HPDE6-E6E7 (cell line): ENCODE measurements around the gene ANXA10.
"Not testable (repeated sequence)": the region's sequence is repeated elsewhere in the genome, so short reads cannot be mapped to it uniquely, and the experiment has no call there.

Experiments used
- DNase-seq: peaks from one replicate; pipeline ENCODE4 v3.0.0; 2011; ENCODE audit warnings: missing footprints; ENCODE audit errors: extremely low spot score

Gene ANXA10, protein sequence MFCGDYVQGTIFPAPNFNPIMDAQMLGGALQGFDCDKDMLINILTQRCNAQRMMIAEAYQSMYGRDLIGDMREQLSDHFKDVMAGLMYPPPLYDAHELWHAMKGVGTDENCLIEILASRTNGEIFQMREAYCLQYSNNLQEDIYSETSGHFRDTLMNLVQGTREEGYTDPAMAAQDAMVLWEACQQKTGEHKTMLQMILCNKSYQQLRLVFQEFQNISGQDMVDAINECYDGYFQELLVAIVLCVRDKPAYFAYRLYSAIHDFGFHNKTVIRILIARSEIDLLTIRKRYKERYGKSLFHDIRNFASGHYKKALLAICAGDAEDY

DNA sequence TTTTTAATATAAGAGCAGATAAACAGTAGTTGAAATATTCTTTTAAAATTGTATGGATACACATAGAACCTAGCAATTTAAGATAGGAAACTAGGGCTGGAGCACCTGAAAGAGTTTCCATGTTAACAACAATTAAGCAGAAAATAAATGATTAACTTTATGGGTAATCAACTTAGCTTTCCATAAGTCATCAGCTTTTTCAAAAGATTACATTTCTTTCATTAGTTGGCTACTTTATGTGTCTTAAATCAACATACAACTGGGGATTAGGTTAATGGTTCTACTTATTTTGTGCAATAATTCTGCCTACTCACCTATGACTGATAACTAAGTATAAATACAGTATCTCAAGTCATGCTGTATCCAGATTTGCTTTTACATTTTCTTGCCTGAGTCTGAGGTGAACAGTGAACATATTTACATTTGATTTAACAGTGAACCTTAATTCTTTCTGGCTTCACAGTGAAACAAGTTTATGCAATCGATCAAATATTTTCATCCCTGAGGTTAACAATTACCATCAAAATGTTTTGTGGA lies at the start of gene ANXA10:
TSS of gene ANXA10 (plus strand) at position 362 of the 537 bp plus-strand sequence. CDS start at position 526, 164 bp downstream.
- DNase-seq = no peak

DNA sequence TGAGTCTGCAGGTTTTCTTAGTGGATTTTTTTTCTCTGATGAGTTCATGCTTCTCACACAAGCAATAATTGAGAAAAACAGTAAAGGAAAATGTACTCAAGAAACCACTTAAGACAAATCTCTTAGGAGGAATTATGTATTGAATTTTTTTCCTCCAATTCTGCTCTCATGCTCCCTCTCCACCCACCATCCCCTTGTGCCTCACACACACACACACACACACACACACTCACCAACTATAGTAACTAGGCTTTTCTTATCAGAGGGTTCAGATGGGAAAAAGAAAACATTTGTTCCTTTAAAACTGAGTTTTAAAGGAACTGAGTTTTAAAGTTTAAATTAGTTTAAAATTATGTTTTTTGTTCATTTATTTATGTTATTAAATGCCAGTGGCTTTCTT lies 47.0 kb upstream of the ANXA10 start:
- no peak for DNase-seq

DNA sequence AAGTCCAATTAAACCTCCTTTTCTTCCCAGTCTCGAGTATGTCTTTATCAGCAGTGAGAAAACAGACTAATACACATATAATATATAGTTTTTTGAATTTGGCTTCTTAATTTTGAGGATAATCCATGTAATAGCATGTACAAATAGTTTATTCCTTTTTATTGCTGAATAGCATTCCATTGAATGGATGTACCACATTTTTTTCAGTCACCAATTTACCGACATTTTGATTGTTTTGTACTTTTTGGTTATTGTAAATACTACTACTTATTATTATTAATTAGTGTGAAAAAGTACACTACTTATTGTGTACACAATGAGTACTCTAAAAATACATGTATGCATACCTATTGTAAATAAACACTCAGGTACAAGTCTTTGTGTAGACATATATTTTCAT lies 42.3 kb upstream of the ANXA10 start:
- no peak for DNase-seq

DNA sequence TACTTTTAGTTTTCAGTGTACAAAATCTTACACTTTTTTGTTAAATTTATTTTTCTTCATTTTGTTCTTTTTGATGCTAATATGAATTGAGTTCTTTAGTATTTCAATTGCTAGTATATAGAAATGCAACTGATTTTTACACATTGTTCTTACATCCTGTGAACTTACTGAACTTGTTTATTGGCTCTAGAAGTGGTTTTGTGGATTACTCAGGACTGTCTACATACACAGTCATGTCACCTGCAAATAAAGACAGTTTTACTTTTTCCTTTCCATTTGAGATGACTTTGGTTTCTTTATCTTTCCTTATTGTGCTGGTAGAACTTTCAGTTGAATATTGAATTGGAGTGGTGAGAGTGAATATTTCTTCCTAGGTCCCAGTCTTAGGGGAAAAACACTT lies 40.8 kb upstream of the ANXA10 start:
- DNase-seq = no peak

DNA sequence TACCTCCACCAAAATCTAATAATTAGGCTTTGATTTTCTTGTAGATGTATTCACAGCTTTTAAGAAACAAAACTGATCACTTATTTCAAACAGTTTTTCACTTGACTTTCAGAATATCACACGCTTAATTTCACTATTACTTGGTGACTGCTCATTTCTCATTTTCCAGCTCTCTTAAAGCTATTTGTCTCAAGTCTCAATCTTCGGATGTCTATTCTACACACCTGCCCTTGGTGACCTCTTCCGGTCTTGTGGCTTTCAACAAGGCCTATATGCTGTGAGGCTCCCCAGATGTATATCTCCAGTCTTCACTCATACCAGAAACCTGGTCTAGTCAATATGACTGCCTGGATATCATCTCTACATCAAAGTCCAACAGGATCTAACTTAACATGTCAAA lies 34.9 kb upstream of the ANXA10 start:
- DNase-seq = no peak

DNA sequence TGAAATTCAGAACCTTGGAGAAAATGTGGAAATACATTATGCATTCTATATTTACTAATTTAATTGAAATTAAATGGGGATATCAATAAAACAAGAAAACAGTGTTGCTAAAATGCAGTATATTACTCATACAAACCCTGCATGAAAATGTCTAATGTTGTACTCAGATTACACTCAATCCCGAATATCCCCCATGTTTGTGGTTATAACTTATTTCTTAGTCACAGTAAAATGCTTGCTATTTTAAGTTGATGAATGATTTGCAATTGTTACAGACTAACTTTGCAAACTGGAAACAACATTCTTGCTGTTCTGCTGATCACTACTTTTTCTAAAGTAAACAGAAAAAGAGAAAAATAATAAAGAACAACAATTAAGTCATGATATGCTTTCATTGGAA lies 33.1 kb upstream of the ANXA10 start:
- DNase-seq = no peak

DNA sequence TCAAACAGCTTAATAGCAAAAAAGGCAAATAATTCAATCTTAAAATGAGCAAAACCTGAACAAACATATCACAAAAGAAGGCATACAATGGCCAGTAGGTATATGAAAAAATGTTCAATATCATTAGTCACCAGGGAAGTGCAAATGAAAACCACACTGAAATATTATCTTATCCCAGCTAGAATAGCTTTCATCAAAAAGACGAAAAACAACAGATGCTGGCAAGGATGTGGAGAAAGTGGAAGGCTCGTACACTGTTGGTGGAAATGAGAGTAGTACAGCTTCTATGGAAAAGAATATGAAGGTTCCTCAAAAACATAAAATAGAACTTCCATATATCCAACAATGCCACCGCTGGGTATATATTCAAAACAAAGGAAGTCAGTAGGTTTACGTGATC lies 29.3 kb upstream of the ANXA10 start:
- no peak for DNase-seq

DNA sequence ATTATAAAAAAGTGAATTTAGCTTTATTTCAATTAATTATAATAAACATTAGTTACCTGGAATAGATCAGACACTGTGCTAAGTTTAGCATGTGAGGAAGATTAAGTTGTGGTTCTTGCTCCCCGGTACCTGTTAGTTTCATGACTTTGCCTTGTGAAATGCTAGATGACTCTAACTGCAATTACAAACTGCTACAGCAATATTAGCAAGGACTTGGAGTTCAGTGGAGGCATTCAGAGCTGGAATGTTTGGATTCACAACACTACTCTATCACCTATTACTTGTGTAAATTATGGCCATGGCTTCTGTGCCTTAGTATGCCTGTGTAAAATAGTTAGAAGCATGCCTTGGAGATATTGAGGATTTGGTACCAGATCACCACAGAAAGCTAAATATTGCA lies 21.4 kb upstream of the ANXA10 start:
- DNase-seq = no peak

DNA sequence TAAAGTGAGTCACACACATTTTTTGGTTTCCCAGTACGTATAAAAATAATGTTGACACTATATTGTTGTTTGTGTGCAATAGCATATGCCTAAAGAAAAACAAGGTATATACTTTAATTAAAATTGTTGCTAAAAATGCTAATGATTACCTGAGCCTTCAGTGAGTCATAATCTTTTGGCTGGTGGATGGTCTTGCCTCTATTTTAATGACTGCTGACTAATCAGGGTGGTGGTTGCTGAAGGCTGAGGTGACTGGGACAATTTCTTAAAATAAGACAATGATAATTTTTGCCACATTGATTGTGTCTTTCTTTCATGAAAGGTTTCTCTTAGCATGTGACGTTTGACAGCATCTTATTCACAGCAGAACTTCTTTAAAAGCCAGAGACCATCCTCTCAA lies 21.0 kb upstream of the ANXA10 start:
- DNase-seq = no peak

DNA sequence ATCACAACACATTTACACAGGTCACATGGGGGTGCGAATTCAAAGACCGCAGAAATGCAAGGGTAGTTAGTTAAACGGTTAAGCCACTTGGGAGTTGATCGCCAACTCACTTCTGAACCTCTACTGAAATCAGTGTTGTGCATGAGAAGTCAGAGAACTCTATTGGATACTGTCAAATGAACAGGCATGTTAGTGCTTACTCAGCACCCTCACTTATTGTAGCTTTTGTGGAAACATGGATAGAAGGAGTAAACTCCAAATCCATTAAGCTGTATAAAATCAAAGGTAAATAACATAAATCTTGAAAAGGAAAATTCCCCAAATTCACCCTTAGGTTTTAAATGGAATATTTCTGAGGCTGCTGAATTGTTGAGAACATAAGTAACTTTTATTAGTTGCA lies 17.5 kb upstream of the ANXA10 start:
- DNase-seq = no peak

DNA sequence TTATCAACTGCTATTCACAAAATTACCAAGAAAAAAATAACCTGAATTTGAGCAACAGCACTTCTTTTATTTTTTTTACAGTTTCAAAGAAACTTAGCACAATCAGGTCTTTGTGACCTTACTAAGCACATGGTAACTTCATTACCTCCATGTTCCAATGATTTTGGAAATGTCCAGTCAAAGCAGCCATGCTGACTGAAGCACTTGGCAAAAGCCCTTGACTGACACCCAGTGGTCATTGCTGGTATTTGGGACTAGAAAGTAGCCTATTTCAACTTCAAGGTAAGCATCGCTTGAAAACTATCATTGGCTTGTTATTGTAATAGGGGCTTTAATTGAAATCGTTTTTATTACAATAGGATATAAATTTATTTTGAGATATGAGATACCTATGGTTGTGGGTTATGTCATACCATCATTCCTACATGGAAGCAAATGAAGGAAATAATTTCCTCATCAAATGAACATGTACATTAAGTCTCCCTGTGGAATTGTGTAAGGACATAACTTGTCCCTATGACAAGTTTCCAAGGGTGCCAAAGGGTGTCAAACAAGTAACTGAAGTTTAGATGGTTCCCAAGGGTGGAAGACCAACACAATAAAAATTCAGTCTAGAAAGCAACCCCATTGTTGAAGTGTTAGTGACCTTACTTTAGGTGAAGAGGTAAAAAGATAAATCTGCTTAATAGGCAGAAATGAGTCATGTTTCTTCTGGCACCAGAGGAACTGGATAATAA lies 15.2 kb upstream of the ANXA10 start:
- peak; percentile 21 for DNase-seq

DNA sequence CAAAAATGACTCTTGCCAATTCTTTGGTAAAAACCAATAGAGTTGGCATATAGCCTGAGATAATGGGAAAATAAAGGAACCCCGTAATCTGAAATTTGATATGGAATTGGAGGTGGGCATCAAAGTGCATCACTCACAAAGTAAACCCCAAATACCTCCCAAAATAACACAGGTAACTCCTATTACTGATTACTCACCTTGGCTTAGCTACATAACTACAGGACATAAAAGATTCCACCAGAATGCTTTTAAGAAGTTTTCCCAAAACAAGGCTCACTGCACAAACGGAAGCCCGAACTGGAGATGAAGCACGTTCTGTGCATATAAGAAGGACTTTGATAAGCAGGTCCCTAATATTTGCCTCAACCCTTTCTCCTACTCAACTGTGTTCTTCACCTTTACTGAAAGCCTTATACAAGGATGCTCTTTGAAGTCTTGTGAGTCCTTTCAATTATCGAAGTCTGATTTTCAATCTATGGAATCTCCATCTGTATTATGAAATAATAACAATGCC lies 14.6 kb upstream of the ANXA10 start:
- DNase-seq = no peak

DNA sequence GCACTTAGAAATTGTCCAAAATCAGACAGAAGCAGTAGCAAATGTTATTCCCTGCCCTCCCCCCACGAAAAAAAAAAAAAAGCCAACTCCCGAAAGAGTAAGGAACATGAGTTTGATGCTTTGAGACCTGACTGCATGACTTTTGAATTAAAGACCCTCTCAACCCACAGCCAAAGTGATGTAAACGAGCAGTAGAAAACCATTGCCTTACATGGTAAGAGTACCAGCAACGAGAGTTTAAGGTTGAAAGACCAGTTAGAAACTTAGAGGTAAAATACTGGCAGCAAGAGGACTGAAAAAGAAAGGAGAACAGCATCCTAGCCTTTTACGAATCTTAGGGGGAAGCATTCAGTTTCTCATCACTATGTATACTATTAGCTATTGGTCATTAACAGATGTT lies 10.0 kb upstream of the ANXA10 start:
- DNase-seq = no peak

DNA sequence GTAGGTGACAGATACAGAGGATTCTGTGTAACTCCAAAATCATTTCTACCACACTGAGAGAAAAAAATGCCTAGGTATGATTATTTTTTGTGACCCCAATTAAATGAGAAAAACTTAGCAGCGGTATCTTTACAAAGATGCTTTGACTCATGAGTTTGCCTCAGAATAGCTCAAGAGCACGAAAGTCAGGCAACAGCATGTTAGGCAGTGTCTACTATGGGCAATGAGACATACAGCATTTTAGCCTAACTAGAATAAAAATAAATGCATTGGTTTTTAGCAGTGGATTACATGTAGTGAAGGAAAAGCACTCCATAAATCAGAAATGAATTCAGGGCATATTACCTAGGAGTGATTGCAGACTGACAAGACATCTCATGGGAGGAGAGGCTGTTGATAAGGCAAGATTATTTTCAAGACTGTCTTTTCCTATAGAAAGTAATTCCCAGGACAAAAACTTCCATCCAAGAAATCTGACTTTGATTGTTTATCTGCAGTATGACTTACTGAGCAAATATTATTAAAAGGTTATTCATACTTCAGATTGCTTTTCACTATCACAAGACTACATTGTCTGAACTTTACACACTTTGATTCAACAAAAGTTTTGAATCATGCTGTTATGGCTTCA lies 3.6 kb downstream of the ANXA10 start:
- DNase-seq = no peak

DNA sequence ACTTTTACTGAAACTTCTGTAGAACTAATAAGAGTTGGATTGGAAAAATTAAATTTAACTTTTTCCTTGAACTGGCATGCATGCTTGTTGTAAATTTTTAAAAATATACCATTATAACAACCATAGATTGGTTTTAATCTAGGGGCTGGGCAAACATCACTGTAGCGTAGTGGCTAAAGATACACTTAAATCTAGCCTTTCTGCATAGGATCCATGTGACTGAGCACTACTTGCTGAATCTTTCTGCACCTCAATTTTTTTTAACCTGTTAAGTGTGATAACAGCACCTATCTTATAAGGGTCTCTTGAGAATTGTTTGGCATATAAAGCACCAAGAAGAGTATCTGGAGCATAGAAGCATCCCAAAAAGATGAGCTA lies 4.1 kb downstream of the ANXA10 start:
- no peak for DNase-seq

DNA sequence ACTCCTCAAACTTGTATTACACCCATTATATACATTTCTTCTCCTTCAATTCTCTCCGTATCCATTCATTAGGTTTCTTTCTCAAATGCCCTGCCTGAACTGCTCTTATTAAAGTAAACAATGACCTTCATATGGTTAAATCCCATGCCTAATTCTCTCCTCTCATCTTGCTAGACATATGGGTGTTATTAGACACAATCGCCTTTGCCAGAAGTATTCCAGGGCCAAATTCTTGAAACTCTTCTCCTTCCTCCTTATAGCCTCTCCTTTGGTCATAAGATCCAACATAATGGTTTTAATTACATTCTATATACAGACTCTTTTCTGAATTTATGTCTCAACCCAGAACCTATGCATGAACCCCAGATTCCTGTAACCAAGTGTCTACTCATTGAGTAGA lies 4.8 kb downstream of the ANXA10 start:
- no peak for DNase-seq

DNA sequence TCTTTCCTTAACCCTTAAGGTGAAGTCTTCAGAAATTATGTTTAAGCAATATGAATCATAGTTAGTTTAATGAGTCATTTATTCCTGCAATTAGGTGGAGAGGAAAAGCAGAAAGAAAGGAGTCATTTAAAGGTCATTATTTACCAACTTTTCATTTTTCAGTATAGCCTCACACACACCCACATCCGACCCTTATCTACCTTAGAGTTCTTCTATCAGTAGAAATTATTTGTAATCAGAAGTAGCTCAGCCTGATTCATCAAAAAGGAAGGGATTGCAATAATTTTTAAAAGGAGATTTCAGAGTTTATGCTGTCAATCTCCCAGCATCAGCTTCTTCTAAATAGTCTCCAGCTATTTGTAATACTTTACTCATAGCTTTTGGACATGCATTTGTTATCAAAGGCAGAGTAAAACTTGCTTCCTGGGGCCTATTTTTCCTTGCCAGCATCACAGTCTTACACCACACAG lies 5.9 kb downstream of the ANXA10 start:
- peak; percentile 27 for DNase-seq

DNA sequence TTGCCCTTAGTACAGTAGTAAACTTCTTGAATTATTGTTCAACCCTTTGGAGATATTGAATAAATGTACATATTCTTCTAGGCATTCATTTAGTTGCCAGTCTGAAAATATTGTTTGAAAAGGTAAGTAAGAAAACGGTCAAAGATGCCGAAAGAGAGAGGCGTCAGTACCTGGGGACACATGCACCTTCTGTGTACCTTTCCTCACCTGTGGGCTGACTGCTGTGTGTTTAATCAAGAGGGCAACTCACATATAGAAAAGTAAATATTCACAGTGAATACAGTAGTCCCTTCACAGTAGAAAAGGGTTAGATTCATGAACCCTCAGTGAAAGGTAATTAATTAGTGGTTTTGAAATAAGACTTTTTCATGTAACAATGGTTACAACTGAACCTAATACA lies 6.9 kb downstream of the ANXA10 start:
- DNase-seq = no peak

DNA sequence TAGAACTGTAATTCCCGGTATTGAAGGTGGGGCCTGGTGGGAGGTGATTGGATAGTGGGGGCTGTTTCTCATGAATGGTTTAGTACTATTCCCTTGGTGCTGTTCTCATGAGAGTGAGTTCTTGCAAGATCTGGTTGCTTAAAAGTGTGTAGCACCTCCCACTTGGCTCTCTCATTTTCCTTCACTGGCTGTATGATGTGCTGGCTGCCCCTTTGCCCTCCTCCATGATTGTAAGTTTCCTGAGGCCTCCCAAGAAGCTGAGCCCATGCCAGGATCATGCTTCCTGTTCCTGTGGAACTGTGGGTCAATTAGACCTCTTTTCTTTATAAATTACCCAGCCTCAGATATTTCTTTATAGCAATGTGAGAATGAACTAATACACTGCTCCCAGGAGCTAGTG lies 8.7 kb downstream of the ANXA10 start:
- no peak for DNase-seq

DNA sequence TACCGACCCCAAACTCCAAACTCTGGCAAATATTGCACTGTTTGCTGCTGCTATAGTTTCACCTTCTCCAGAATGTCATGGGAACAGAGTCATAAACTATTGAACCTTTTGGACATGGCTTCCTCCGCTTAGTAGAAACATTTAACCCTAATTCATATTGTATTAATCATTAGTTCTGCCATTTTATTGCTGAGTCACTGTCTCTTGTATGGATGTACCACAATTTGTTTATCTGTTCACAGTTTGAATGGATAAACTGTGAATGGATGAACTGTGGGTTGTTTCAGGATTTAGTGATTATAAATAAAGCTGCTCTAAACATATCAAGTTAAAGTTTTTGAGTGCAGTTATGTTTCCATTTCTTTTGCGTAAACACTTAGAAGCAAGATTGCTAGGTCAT lies 10.1 kb downstream of the ANXA10 start:
- no peak for DNase-seq

DNA sequence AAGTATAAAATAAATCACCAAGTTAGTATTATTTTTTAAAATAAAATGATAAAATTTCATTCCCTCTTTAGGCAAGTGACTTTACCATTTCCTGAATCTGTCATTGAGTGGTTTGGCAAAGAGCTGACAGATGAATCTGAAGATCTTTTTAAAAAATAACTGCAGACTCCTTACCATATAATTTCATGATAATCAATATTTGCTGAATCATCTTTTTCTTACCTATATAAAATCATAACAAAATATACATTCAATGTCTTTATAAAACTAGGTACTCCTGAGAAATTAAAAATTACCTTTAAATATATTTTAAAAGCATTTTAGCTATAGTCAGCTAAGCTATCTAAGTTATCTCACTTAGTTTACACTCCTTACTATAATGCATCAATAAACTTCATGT lies 17.2 kb downstream of the ANXA10 start:
- no peak for DNase-seq

DNA sequence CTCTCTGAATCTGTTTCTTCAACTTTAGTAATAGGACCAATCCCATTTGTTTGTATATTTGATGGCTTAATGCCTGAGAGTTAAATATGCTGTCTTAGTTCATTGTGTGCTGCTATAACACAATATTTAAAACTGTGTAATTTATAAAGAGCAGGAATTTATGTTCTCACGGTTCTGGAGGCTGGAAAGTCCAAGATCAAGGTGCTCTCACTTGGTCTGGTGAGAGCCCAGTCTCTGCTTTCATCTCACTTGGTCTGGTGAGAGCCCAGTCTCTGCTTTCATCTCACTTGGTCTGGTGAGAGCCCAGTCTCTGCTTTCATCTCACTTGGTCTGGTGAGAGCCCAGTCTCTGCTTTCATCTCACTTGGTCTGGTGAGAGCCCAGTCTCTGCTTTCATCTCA lies 20.7 kb downstream of the ANXA10 start:
- DNase-seq = not testable (repeated sequence)
